HepG2 (cell line): ENCODE results near the gene ATG4D. TPM values are rescaled to one million over a fixed set of nuclear protein-coding genes. Genes with fewer than 3 reads are reported as not detected.

Source experiments
- ETV5 ChIP-seq: IDR thresholded peaks from 2 replicates; pipeline ENCODE4 v1.6.1; 2018; ENCODE audit warnings: missing biosample characterization, missing genetic modification reagents, inconsistent platforms, borderline replicate concordance
- NFKBIZ ChIP-seq: IDR thresholded peaks from 2 replicates; pipeline ENCODE4 v1.6.1; 2018; ENCODE audit warnings: missing genetic modification reagents, missing compliant biosample characterization
- TBX2 ChIP-seq: sonication (generic); formaldehyde crosslinking; IDR thresholded peaks from 2 replicates; pipeline ENCODE4 v1.5.0; 2020; ENCODE audit warnings: missing genetic modification reagents, mild to moderate bottlenecking, borderline replicate concordance
- THAP7 ChIP-seq: sonication (generic); formaldehyde crosslinking; IDR thresholded peaks from 2 replicates; pipeline ENCODE4 v1.8.1; 2023; ENCODE audit warnings: mild to moderate bottlenecking, missing genetic modification reagents
- YEATS4 ChIP-seq: sonication (generic); formaldehyde crosslinking; IDR thresholded peaks from 2 replicates; pipeline ENCODE4 v1.4.0; 2020; ENCODE audit warnings: missing genetic modification reagents, borderline replicate concordance
- ZNF234 ChIP-seq: sonication (generic); formaldehyde crosslinking; conservative IDR thresholded peaks from 2 replicates; pipeline ENCODE4 v1.5.1; 2020; ENCODE audit warnings: mild to moderate bottlenecking, missing genetic modification reagents
- ZNF572 ChIP-seq: sonication (generic); formaldehyde crosslinking; IDR thresholded peaks from 2 replicates; pipeline ENCODE4 v1.5.1; 2020; ENCODE audit warnings: mild to moderate bottlenecking, missing genetic modification reagents
- ZNF577 ChIP-seq: sonication (generic); formaldehyde crosslinking; IDR thresholded peaks from 2 replicates; pipeline ENCODE4 v1.4.0; 2020; ENCODE audit warnings: mild to moderate bottlenecking, low read depth, missing genetic modification reagents, borderline replicate concordance
- ZNF784 ChIP-seq: sonication (generic); formaldehyde crosslinking; IDR thresholded peaks from 2 replicates; pipeline ENCODE4 v1.5.1; 2020; ENCODE audit warnings: missing genetic modification reagents, mild to moderate bottlenecking, borderline replicate concordance
- ZSCAN20 ChIP-seq: sonication (generic); formaldehyde crosslinking; IDR thresholded peaks from 2 replicates; pipeline ENCODE4 v1.4.0; 2020; ENCODE audit warnings: missing genetic modification reagents, mild to moderate bottlenecking, borderline replicate concordance
- polyA plus RNA-seq, 8 experiments: library from polyadenylated mRNA; depleted of rRNA in 3 of 8; stranded (reverse) in 7 of 8; unstranded in 1 of 8; fragments of >200 nt; fragmentation: Illumina TruSeq in 4 of 8; extraction: Trizol in 4 of 8; gene quantifications; 2 replicates each; pipeline versions ENCODE4 v1.2.1 to v1.2.3, GENCODE V29; 2011 to 2016; ENCODE audit warnings: low read depth in 4 of 8, missing spikeins in 1 of 8, mixed read lengths in 1 of 8; ENCODE audit not compliant: insufficient read depth in 1 of 8
- total RNA-seq, 5 experiments: library from RNA; depleted of rRNA; stranded (reverse); fragments of >200 nt; fragmentation: Illumina TruSeq; extraction: Trizol; gene quantifications; 2 replicates each; pipeline ENCODE4 v1.2.3, GENCODE V29; 2016; ENCODE audit warnings: low read depth in 1 of 5
- TF ChIP-seq, protein P1 (sequence below): fragments of 450-650 bp; IDR thresholded peaks from 2 replicates; pipeline ENCODE4 v1.6.1; 2017; ENCODE audit warnings: mild to moderate bottlenecking
- TF ChIP-seq, protein P2 (sequence below): sonication (generic); formaldehyde crosslinking; IDR thresholded peaks from 2 replicates; pipeline ENCODE4 v1.4.0; 2020; ENCODE audit warnings: missing genetic modification reagents, borderline replicate concordance
- TF ChIP-seq, protein P3 (sequence below): sonication (generic); formaldehyde crosslinking; IDR thresholded peaks from 2 replicates; pipeline ENCODE4 v1.4.0; 2020; ENCODE audit warnings: missing genetic modification reagents
- TF ChIP-seq, protein P4 (sequence below): sonication (generic); formaldehyde crosslinking; conservative IDR thresholded peaks from 2 replicates; pipeline ENCODE4 v1.4.0; 2020; ENCODE audit warnings: mild to moderate bottlenecking, missing genetic modification reagents, moderate library complexity

The ATG4D gene
- total and polyA plus RNA-seq, 2 of the 13 experiments (the other 11 are each of a cell fraction or from before 2014, with no cell fraction given) = 17.8 to 19.0 TPM

- TF ChIP-seq ZNF234 (CRISPR knock-in tag) (no peak), TBX2 (CRISPR knock-in tag) (no peak), ZNF572 (CRISPR knock-in tag) (no peak), NFKBIZ (CRISPR knock-in tag) (no peak), ZNF784 (CRISPR knock-in tag) (no peak), ZNF577 (no peak), ETV5 (CRISPR knock-in tag) (peak; percentile 30; the same call in 1 of the 2 replicates), ZSCAN20 (CRISPR knock-in tag) (no peak), YEATS4 (no peak), THAP7 (CRISPR knock-in tag) (no peak)
- TF ChIP-seq, protein P1, sequence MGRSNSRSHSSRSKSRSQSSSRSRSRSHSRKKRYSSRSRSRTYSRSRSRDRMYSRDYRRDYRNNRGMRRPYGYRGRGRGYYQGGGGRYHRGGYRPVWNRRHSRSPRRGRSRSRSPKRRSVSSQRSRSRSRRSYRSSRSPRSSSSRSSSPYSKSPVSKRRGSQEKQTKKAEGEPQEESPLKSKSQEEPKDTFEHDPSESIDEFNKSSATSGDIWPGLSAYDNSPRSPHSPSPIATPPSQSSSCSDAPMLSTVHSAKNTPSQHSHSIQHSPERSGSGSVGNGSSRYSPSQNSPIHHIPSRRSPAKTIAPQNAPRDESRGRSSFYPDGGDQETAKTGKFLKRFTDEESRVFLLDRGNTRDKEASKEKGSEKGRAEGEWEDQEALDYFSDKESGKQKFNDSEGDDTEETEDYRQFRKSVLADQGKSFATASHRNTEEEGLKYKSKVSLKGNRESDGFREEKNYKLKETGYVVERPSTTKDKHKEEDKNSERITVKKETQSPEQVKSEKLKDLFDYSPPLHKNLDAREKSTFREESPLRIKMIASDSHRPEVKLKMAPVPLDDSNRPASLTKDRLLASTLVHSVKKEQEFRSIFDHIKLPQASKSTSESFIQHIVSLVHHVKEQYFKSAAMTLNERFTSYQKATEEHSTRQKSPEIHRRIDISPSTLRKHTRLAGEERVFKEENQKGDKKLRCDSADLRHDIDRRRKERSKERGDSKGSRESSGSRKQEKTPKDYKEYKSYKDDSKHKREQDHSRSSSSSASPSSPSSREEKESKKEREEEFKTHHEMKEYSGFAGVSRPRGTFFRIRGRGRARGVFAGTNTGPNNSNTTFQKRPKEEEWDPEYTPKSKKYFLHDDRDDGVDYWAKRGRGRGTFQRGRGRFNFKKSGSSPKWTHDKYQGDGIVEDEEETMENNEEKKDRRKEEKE = no peak
- TF ChIP-seq, protein P2, sequence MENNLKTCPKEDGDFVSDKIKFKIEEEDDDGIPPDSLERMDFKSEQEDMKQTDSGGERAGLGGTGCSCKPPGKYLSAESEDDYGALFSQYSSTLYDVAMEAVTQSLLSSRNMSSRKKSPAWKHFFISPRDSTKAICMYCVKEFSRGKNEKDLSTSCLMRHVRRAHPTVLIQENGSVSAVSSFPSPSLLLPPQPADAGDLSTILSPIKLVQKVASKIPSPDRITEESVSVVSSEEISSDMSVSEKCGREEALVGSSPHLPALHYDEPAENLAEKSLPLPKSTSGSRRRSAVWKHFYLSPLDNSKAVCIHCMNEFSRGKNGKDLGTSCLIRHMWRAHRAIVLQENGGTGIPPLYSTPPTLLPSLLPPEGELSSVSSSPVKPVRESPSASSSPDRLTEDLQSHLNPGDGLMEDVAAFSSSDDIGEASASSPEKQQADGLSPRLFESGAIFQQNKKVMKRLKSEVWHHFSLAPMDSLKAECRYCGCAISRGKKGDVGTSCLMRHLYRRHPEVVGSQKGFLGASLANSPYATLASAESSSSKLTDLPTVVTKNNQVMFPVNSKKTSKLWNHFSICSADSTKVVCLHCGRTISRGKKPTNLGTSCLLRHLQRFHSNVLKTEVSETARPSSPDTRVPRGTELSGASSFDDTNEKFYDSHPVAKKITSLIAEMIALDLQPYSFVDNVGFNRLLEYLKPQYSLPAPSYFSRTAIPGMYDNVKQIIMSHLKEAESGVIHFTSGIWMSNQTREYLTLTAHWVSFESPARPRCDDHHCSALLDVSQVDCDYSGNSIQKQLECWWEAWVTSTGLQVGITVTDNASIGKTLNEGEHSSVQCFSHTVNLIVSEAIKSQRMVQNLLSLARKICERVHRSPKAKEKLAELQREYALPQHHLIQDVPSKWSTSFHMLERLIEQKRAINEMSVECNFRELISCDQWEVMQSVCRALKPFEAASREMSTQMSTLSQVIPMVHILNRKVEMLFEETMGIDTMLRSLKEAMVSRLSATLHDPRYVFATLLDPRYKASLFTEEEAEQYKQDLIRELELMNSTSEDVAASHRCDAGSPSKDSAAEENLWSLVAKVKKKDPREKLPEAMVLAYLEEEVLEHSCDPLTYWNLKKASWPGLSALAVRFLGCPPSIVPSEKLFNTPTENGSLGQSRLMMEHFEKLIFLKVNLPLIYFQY (CRISPR knock-in tag) = no peak
- TF ChIP-seq, protein P3, sequence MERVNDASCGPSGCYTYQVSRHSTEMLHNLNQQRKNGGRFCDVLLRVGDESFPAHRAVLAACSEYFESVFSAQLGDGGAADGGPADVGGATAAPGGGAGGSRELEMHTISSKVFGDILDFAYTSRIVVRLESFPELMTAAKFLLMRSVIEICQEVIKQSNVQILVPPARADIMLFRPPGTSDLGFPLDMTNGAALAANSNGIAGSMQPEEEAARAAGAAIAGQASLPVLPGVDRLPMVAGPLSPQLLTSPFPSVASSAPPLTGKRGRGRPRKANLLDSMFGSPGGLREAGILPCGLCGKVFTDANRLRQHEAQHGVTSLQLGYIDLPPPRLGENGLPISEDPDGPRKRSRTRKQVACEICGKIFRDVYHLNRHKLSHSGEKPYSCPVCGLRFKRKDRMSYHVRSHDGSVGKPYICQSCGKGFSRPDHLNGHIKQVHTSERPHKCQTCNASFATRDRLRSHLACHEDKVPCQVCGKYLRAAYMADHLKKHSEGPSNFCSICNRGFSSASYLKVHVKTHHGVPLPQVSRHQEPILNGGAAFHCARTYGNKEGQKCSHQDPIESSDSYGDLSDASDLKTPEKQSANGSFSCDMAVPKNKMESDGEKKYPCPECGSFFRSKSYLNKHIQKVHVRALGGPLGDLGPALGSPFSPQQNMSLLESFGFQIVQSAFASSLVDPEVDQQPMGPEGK (CRISPR knock-in tag) = peak; percentile 49
- TF ChIP-seq, protein P4, sequence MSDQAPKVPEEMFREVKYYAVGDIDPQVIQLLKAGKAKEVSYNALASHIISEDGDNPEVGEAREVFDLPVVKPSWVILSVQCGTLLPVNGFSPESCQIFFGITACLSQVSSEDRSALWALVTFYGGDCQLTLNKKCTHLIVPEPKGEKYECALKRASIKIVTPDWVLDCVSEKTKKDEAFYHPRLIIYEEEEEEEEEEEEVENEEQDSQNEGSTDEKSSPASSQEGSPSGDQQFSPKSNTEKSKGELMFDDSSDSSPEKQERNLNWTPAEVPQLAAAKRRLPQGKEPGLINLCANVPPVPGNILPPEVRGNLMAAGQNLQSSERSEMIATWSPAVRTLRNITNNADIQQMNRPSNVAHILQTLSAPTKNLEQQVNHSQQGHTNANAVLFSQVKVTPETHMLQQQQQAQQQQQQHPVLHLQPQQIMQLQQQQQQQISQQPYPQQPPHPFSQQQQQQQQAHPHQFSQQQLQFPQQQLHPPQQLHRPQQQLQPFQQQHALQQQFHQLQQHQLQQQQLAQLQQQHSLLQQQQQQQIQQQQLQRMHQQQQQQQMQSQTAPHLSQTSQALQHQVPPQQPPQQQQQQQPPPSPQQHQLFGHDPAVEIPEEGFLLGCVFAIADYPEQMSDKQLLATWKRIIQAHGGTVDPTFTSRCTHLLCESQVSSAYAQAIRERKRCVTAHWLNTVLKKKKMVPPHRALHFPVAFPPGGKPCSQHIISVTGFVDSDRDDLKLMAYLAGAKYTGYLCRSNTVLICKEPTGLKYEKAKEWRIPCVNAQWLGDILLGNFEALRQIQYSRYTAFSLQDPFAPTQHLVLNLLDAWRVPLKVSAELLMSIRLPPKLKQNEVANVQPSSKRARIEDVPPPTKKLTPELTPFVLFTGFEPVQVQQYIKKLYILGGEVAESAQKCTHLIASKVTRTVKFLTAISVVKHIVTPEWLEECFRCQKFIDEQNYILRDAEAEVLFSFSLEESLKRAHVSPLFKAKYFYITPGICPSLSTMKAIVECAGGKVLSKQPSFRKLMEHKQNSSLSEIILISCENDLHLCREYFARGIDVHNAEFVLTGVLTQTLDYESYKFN (CRISPR knock-in tag) = 0 out of 2 replicates have a peak, but pooled peaks have one; percentile 5
Observed at GRCh38 chr19:10544242-10544752, 593 bp downstream of the ATG4D start (continued).
